SK-N-SH treated with all-trans-retinoic acid at 6 μM for 48 hours (cell line): ENCODE measurements around the gene CDK5RAP2.

ENCODE experiments used
- ATAC-seq: fragments of 200-7000 bp; cut with Tn5 transposase; 3 replicates; pipeline ENCODE4 v1.9.1; 2020; ENCODE audit warnings: mild to moderate bottlenecking, moderate library complexity
- ARNTL ChIP-seq: fragments of 450-650 bp; formaldehyde crosslinking; IDR thresholded peaks from 2 replicates; pipeline ENCODE4 v1.5.0; 2020; ENCODE audit warnings: low read depth, mild to moderate bottlenecking, moderate library complexity, borderline replicate concordance
- BACH2 ChIP-seq: fragments of 250-450 bp; sonication (Bioruptor Pico); IDR thresholded peaks from 2 replicates; pipeline ENCODE4 v1.9.0; 2021; ENCODE audit warnings: mild to moderate bottlenecking, borderline replicate concordance
- CSDC2 ChIP-seq: fragments of 250-450 bp; sonication (Bioruptor Pico); IDR thresholded peaks from 2 replicates; pipeline ENCODE4 v1.5.0; 2020; ENCODE audit warnings: mild to moderate bottlenecking, moderate library complexity
- ESRRG ChIP-seq: fragments of 250-450 bp; sonication (Bioruptor Pico); IDR thresholded peaks from 2 replicates; pipeline ENCODE4 v1.6.1; 2021; ENCODE audit warnings: mild to moderate bottlenecking
- GLIS3 ChIP-seq: fragments of 250-450 bp; sonication (Bioruptor Pico); IDR thresholded peaks from 2 replicates; pipeline ENCODE4 v1.5.0; 2020; ENCODE audit warnings: mild to moderate bottlenecking, moderate library complexity
- OSR1 ChIP-seq: fragments of 250-450 bp; sonication (Bioruptor Pico); IDR thresholded peaks from 2 replicates; pipeline ENCODE4 v1.8.0; 2022; ENCODE audit warnings: moderate library complexity, mild to moderate bottlenecking, inconsistent platforms
- PATZ1 ChIP-seq: fragments of 250-450 bp; sonication (Bioruptor Pico); IDR thresholded peaks from 2 replicates; pipeline ENCODE4 v1.8.0; 2020; ENCODE audit warnings: mild to moderate bottlenecking, moderate library complexity, borderline replicate concordance
- PPARA ChIP-seq: fragments of 250-450 bp; sonication (Bioruptor Pico); IDR thresholded peaks from 2 replicates; pipeline ENCODE4 v1.5.0; 2020; ENCODE audit warnings: mild to moderate bottlenecking, borderline replicate concordance
- RARB ChIP-seq: fragments of 250-450 bp; sonication (Bioruptor Pico); IDR thresholded peaks from 2 replicates; pipeline ENCODE4 v1.8.0; 2021; ENCODE audit warnings: mild to moderate bottlenecking, moderate library complexity
- SNAI2 ChIP-seq: fragments of 250-450 bp; sonication (Bioruptor Pico); IDR thresholded peaks from 2 replicates; pipeline ENCODE4 v1.5.0; 2020; ENCODE audit warnings: mild to moderate bottlenecking, moderate library complexity
- TCF4 ChIP-seq: fragments of 250-450 bp; sonication (Bioruptor Pico); IDR thresholded peaks from 2 replicates; pipeline ENCODE4 v1.8.0; 2021; ENCODE audit warnings: mild to moderate bottlenecking, moderate library complexity, borderline replicate concordance
- TOX ChIP-seq: fragments of 250-450 bp; sonication (Bioruptor Pico); IDR thresholded peaks from 2 replicates; pipeline ENCODE4 v1.8.0; 2021; ENCODE audit warnings: mild to moderate bottlenecking, moderate library complexity, borderline replicate concordance
- TSHZ2 ChIP-seq: fragments of 250-450 bp; sonication (Bioruptor Pico); IDR thresholded peaks from 2 replicates; pipeline ENCODE4 v1.5.0; 2020; ENCODE audit warnings: mild to moderate bottlenecking, moderate library complexity
- ZC3H10 ChIP-seq: fragments of 250-450 bp; sonication (Bioruptor Pico); IDR thresholded peaks from 2 replicates; pipeline ENCODE4 v1.5.1; 2021; ENCODE audit warnings: mild to moderate bottlenecking, moderate library complexity
- ZFP3 ChIP-seq: fragments of 250-450 bp; sonication (Bioruptor Pico); IDR thresholded peaks from 2 replicates; pipeline ENCODE4 v1.5.0; 2020; ENCODE audit warnings: mild to moderate bottlenecking, moderate library complexity
- ZFP30 ChIP-seq: fragments of 450-650 bp; formaldehyde crosslinking; IDR thresholded peaks from 2 replicates; pipeline ENCODE4 v1.5.0; 2022; ENCODE audit warnings: mild to moderate bottlenecking, moderate library complexity
- ZNF565 ChIP-seq: fragments of 450-650 bp; formaldehyde crosslinking; conservative IDR thresholded peaks from 2 replicates; pipeline ENCODE4 v1.5.0; 2020; ENCODE audit warnings: low read depth, mild to moderate bottlenecking, moderate library complexity
- ZNF70 ChIP-seq: fragments of 450-650 bp; formaldehyde crosslinking; IDR thresholded peaks from 2 replicates; pipeline ENCODE4 v1.5.0; 2020; ENCODE audit warnings: mild to moderate bottlenecking, moderate library complexity
- ZNF8 ChIP-seq: fragments of 450-650 bp; formaldehyde crosslinking; IDR thresholded peaks from 2 replicates; pipeline ENCODE4 v1.5.0; 2020; ENCODE audit warnings: mild to moderate bottlenecking, moderate library complexity
- TF ChIP-seq, protein P1 (sequence below): fragments of 250-450 bp; sonication (Bioruptor Pico); IDR thresholded peaks from 2 replicates; pipeline ENCODE4 v1.5.1; 2020; ENCODE audit warnings: low read depth, mild to moderate bottlenecking, moderate library complexity
- TF ChIP-seq, protein P2 (sequence below): fragments of 250-450 bp; sonication (Bioruptor Pico); IDR thresholded peaks from 2 replicates; pipeline ENCODE4 v1.5.1; 2021; ENCODE audit warnings: mild to moderate bottlenecking, moderate library complexity

The CDK5RAP2 gene

GRCh38 chr9:120410925-120411501 lies 169.0 kb downstream of the CDK5RAP2 start:
- no peak for ATAC-seq
- TF ChIP-seq TCF4 (CRISPR knock-in tag): no peak
- TF ChIP-seq SNAI2 (CRISPR knock-in tag): no peak
- no peak for TF ChIP-seq ESRRG (CRISPR knock-in tag)
- TF ChIP-seq ZNF565 (CRISPR knock-in tag): no peak
- no peak for TF ChIP-seq PPARA (CRISPR knock-in tag)
- TF ChIP-seq CSDC2: no peak
- TF ChIP-seq, protein P1, sequence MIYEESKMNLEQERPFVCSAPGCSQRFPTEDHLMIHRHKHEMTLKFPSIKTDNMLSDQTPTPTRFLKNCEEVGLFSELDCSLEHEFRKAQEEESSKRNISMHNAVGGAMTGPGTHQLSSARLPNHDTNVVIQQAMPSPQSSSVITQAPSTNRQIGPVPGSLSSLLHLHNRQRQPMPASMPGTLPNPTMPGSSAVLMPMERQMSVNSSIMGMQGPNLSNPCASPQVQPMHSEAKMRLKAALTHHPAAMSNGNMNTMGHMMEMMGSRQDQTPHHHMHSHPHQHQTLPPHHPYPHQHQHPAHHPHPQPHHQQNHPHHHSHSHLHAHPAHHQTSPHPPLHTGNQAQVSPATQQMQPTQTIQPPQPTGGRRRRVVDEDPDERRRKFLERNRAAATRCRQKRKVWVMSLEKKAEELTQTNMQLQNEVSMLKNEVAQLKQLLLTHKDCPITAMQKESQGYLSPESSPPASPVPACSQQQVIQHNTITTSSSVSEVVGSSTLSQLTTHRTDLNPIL (CRISPR knock-in tag): no peak
- TF ChIP-seq ZNF70: no peak
- no peak for TF ChIP-seq PATZ1
- no peak for TF ChIP-seq RARB (CRISPR knock-in tag)
- no peak for TF ChIP-seq TOX (CRISPR knock-in tag)
- no peak for TF ChIP-seq ZFP30
- no peak for TF ChIP-seq TSHZ2 (CRISPR knock-in tag)
- no peak for TF ChIP-seq OSR1 (CRISPR knock-in tag)
- no peak for TF ChIP-seq BACH2 (CRISPR knock-in tag)
- TF ChIP-seq ZFP3: no peak
- no peak for TF ChIP-seq ZC3H10 (CRISPR knock-in tag)
- no peak for TF ChIP-seq ZNF8 (CRISPR knock-in tag)
- TF ChIP-seq ARNTL (CRISPR knock-in tag): no peak

DNA sequence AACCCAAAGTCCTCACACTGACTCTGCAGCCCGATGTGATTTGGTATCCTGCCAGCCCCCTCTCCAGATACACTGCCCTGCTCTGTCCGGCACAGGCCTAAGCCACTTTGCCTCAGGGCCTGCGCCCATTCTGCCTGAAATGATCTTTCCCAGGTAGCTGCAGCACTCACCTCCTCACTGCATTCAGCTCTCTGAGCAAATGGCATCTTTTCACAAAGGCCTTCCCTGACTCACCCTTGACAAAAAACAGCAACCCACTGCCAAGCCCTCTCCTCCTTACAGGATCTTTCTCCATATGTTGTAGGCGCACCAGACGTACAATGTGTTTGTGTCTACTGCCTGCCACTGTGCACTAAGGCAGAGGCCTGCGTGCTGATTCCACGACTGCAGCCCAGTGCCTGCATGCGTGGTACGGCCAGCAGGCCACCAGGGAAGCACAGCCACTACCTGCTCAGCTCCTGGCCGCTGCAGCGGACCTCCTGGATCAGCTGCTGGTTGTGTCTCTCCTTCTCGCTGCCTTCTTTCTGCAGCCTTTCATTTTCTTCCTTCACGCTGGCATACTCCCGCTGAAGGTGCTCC lies 171.2 kb downstream of the CDK5RAP2 start:
- no peak for ATAC-seq
- TF ChIP-seq RARB (CRISPR knock-in tag): no peak
- TF ChIP-seq SNAI2 (CRISPR knock-in tag): no peak

GRCh38 chr9:120405860-120406259 lies 174.1 kb downstream of the CDK5RAP2 start:
- no peak for ATAC-seq
- TF ChIP-seq OSR1 (CRISPR knock-in tag) (no peak), ZNF70 (no peak), SNAI2 (CRISPR knock-in tag) (no peak), ZNF565 (CRISPR knock-in tag) (no peak), RARB (CRISPR knock-in tag) (no peak), ZNF8 (CRISPR knock-in tag) (no peak), TCF4 (CRISPR knock-in tag) (no peak), ESRRG (CRISPR knock-in tag) (no peak), PATZ1 (no peak), GLIS3 (CRISPR knock-in tag) (no peak)
- TF ChIP-seq, protein P2, sequence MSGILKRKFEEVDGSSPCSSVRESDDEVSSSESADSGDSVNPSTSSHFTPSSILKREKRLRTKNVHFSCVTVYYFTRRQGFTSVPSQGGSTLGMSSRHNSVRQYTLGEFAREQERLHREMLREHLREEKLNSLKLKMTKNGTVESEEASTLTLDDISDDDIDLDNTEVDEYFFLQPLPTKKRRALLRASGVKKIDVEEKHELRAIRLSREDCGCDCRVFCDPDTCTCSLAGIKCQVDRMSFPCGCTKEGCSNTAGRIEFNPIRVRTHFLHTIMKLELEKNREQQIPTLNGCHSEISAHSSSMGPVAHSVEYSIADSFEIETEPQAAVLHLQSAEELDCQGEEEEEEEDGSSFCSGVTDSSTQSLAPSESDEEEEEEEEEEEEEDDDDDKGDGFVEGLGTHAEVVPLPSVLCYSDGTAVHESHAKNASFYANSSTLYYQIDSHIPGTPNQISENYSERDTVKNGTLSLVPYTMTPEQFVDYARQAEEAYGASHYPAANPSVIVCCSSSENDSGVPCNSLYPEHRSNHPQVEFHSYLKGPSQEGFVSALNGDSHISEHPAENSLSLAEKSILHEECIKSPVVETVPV (CRISPR knock-in tag): no peak
- TF ChIP-seq, protein P1 (CRISPR knock-in tag): no peak
